Small intestine (tissue), 7 donors: Measurements from ENCODE around the gene HOGA1. TPM values are rescaled to one million over a fixed set of nuclear protein-coding genes. Genes with fewer than 3 reads are reported as not detected.
A peak's percentile ranks its signal among the peaks of the same experiment; 100 is the strongest.

Experiments
- DNase-seq, 2 donors: peaks; one replicate each; pipeline versions ENCODE4 v3.0.0 to v3.0.0-alpha.2; 2013
- FAIRE-seq: peaks from 2 replicates; lab custom pipeline; 2012; peaks lifted over from hg19 to GRCh38; lab: Jason Lieb, UNC
- H3K27ac ChIP-seq, 3 donors: one replicate each; pipeline ENCODE4 v1.5.1; 2013; ENCODE audit warnings: low read length in 2 of 3, mild to moderate bottlenecking in 2 of 3, control low read depth in 1 of 3, inconsistent platforms in 1 of 3, low read depth in 1 of 3, moderate library complexity in 1 of 3
- H3K27me3 ChIP-seq, 3 donors: one replicate each; pipeline ENCODE4 v1.6.1; 2013; ENCODE audit warnings: low read length in 3 of 3, inconsistent platforms in 1 of 3; ENCODE audit not compliant: control insufficient read depth in 3 of 3, insufficient read depth in 3 of 3
- H3K36me3 ChIP-seq, 3 donors: one replicate each; pipeline ENCODE4 v1.6.1; 2013; ENCODE audit warnings: low read length in 3 of 3, inconsistent platforms in 1 of 3, low read depth in 1 of 3, mild to moderate bottlenecking in 1 of 3, moderate library complexity in 1 of 3; ENCODE audit not compliant: control insufficient read depth in 3 of 3, insufficient read depth in 2 of 3
- H3K4me1 ChIP-seq, 3 donors: one replicate each; pipeline ENCODE4 v1.6.1; 2013; ENCODE audit warnings: low read length in 2 of 3, inconsistent platforms in 1 of 3, low read depth in 1 of 3, mild to moderate bottlenecking in 1 of 3, moderate library complexity in 1 of 3; ENCODE audit not compliant: control insufficient read depth in 3 of 3, insufficient read depth in 2 of 3
- H3K4me3 ChIP-seq, 3 donors: one replicate each; pipeline ENCODE4 v1.5.1; 2013; ENCODE audit warnings: low read length in 3 of 3, control low read depth in 1 of 3, inconsistent platforms in 1 of 3, low read depth in 1 of 3, mild to moderate bottlenecking in 1 of 3, moderate library complexity in 1 of 3
- H3K9me3 ChIP-seq, 2 donors: one replicate each; pipeline ENCODE4 v1.6.1; 2013; ENCODE audit warnings: low read depth in 1 of 2, low read length in 1 of 2; ENCODE audit not compliant: control insufficient read depth in 2 of 2, insufficient read depth in 1 of 2
- WGBS, 3 donors: extraction: QIAGEN DNeasy Blood & Tissue Kit; methylation state at CpG; one replicate each; pipeline ENCODE4 v1.1.7; 2013; 5-methylcytosine and 5-hydroxymethylcytosine counted together
- polyA plus RNA-seq, 4 donors: library from polyadenylated mRNA; stranded (reverse) in 3 of 4; unstranded in 1 of 4; fragments of 200-250 nt in 3 of 4; fragments of 120-200 nt in 1 of 4; gene quantifications; one replicate each; pipeline versions ENCODE4 v1.2.1 to v1.2.3, GENCODE V29; 2013
- donor health status: healthy with polysubstance abuse.
- donor health status: control.
- donor health status: control.
- donor health status: Bipolar disorder and iron deficiency.
- donor health status: healthy.

Gene HOGA1
- polyA plus RNA-seq, 4 donors = 0.45 to 12.1 (median 0.66) TPM

DNA sequence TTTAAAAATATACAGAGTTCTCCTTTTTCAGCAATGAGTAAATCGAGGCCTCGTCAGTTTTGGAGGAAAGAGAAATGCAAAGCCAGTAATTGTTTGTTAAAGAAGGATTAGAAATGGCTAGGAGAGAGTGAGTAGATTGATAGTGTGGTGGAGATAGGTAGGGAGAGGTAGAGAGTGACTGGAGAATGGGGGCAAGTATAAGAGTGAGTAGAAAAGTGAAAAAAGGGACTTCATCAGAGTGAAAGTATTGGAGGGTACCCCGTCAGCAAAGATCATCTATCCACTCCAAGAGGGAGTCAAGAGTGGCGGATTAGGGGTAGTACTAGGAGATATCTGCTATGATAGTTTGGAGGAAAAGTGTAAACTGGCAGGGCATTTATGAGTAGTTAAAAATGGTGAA lies 20.9 kb upstream of the HOGA1 start:
- Histone ChIP-seq H3K27ac (no peak overlapping the region), H3K36me3 (peaks cover 0 to 4% (median 0%) of the 10 kb centered on the region in 3 donors), H3K4me1 (no peaks in the 10 kb centered on the region), H3K27me3 (no peaks in the 10 kb centered on the region), H3K9me3 (peaks cover 0 to 8% of the 10 kb centered on the region in 2 donors), H3K4me3 (no peak overlapping the region)
- FAIRE-seq (no peak), DNase-seq (no peak)
- 94 to 97% (median 95%) methylated on average over 4 of the region's 4 CpGs for WGBS, 3 donors

DNA sequence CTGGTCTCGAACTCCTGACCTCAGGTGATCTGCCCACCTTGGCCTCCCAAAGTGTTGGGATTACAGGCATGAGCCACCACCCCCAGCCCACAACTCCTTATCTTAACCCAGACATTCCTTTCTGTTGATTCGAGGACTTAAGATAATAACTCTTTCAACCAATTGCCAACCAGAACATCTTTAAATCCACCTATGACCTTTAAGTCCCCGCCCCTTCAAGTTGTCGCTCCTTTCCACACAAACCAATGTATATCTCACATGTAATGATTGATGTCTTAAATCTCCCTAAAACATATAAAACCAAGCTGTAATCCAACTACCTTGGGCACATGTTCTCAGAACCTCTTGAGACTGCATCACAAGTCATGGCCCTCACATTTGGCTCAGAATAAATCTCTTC lies 19.4 kb upstream of the HOGA1 start:
- peaks cover 0 to 8% of the 10 kb centered on the region in 2 donors for H3K9me3 ChIP-seq
- no peak for FAIRE-seq
- no peak for DNase-seq
- no peaks in the 10 kb centered on the region for H3K27me3 ChIP-seq
- peaks cover 0 to 9% (median 0%) of the 10 kb centered on the region in 3 donors for H3K36me3 ChIP-seq
- H3K4me1 ChIP-seq = no peaks in the 10 kb centered on the region
- H3K4me3 ChIP-seq = no peak overlapping the region
- WGBS, 3 donors = 71 to 86% (median 76%) methylated on average over 4 of the region's 4 CpGs
- no peak overlapping the region for H3K27ac ChIP-seq

DNA sequence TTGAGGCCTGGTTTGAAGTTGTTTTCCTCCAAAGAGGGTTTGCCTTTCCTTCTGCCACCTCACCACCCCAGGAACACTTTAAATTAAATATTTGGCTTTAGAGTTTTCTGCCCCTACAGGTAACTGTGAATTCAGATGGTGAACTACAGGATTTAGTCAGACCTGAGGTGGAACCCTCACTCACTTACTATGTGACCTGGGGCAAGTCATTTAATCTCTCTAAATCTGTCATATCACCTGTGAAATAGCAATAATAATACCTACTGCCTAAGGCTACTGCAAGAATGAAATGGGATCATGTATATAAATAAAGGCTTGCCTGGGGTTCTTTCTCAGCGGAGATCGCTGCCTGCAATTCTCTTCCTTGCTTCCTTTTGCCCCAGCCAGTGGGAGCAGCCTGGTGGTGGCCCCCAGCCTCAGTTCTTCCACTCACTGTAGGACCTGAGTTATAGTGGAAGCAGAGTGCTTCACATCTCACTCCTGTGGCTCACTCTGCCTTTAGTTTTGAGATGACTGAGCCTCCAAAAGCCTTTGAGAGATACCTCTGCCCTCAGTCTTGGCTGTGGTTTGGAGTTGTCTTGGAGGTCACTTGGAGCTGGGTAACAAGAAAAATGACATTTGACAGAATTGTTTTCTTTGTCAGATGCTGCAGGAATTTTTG lies 17.7 kb upstream of the HOGA1 start:
- peaks cover 0 to 8% of the 10 kb centered on the region in 2 donors for H3K9me3 ChIP-seq
- DNase-seq = no peak
- H3K4me3 ChIP-seq = no peak overlapping the region
- peaks cover 0 to 20% (median 0%) of the 10 kb centered on the region in 3 donors for H3K36me3 ChIP-seq
- FAIRE-seq = no peak
- 79 to 97% (median 85%) methylated on average over 2 of the region's 2 CpGs for WGBS, 3 donors
- H3K27me3 ChIP-seq = no peaks in the 10 kb centered on the region
- H3K27ac ChIP-seq = no peak overlapping the region
- H3K4me1 ChIP-seq = peaks cover 0 to 4% (median 0%) of the 10 kb centered on the region in 3 donors

DNA sequence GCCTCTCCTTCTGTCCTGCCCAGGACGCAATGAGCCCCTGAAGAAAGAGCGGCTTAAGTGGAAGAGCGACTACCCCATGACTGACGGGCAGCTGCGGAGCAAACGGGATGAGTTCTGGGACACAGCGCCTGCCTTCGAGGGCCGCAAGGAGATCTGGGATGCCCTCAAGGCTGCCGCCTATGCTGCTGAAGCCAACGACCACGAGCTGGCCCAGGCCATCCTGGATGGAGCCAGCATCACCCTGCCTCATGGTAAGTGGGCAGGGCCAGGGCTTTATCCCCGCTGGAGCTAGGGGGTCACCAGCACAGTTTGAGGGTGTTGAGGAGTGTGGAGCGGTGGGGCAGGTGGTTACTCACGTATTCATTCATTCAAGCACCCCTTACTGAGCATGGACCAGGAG lies 16.3 kb upstream of the HOGA1 start:
- Histone ChIP-seq H3K4me1 (peaks cover 0 to 11% (median 0%) of the 10 kb centered on the region in 3 donors), H3K27me3 (no peaks in the 10 kb centered on the region), H3K9me3 (no peaks in the 10 kb centered on the region), H3K4me3 (no peak overlapping the region), H3K36me3 (peaks cover 0 to 20% (median 0%) of the 10 kb centered on the region in 3 donors), H3K27ac (no peak overlapping the region)
- FAIRE-seq (no peak), DNase-seq (no peak)
- 92 to 94% (median 93%) methylated on average over 15 of the region's 15 CpGs for WGBS, 3 donors

DNA sequence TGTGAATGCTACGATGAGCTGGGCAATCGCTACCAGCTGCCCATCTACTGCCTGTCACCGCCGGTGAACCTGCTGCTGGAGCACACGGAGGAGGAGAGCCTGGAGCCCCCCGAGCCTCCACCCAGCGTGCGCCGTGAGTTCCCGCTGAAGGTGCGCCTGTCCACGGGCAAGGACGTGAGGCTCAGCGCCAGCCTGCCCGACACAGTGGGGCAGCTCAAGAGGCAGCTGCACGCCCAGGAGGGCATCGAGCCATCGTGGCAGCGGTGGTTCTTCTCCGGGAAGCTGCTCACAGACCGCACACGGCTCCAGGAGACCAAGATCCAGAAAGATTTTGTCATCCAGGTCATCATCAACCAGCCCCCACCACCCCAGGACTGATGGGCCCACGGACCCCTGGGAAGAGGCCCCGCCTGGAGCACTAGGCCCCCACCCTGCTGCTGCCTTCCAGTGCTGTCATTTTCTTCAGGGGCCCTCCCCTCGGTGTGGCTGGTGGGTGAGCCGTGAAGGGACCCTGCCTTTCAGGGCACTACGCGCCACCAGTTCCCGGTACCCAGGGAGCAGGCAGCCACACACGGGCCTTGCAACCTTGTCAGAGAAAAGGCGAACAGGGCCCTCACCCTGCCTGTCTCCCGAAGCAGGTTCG lies 13.9 kb upstream of the HOGA1 start:
- FAIRE-seq (no peak), DNase-seq (no peak)
- H3K9me3 ChIP-seq = no peaks in the 10 kb centered on the region
- peaks cover 0 to 11% (median 0%) of the 10 kb centered on the region in 3 donors for H3K4me1 ChIP-seq
- H3K27me3 ChIP-seq = no peaks in the 10 kb centered on the region
- H3K36me3 ChIP-seq = peaks cover 0 to 20% (median 0%) of the 10 kb centered on the region in 3 donors
- no peak overlapping the region for H3K27ac ChIP-seq
- no peak overlapping the region for H3K4me3 ChIP-seq
- 92 to 94% (median 94%) methylated on average over 33 of the region's 33 CpGs for WGBS, 3 donors

DNA sequence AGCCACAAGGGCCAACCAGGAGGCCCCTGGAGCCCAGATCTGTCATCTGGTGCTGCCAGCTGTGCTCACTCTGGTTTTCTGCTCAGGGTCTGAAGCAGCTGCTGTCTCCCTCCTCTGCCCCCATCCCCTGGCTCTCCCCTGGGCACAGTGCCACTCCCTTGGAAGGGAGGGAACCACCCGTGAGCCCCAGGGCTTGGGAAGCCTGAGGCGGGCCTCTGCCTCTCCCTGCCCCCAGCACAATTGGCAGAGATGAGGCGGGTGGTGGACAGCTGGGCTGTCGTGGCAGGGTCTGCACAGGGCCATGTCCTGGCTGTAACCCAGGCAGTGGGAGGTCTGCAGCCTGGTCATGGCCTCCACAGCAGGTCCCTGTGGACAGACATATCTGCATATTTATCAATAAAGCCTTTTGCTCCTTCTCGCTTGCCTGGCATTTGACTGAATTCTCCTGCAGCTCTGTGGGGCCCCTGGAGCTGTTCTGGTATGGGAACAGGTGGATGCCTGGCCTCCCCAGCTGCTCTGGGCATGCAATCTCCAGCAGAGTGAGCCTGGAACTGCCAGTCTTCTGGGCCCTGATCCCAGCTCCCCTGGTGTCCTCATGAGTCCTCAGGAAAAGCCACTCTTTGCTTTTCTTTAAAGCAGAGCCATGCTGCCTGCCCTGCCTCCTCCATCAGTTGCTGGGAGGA lies 13.3 kb upstream of the HOGA1 start:
- H3K27me3 ChIP-seq = no peaks in the 10 kb centered on the region
- no peak overlapping the region for H3K4me3 ChIP-seq
- no peaks in the 10 kb centered on the region for H3K9me3 ChIP-seq
- H3K4me1 ChIP-seq = peaks cover 0 to 11% (median 0%) of the 10 kb centered on the region in 3 donors
- no peak for FAIRE-seq
- H3K36me3 ChIP-seq = peaks cover 0 to 20% (median 0%) of the 10 kb centered on the region in 3 donors
- DNase-seq = no peak
- H3K27ac ChIP-seq = no peak overlapping the region
- WGBS, 3 donors = 84 to 88% (median 84%) methylated on average over 5 of the region's 5 CpGs

DNA sequence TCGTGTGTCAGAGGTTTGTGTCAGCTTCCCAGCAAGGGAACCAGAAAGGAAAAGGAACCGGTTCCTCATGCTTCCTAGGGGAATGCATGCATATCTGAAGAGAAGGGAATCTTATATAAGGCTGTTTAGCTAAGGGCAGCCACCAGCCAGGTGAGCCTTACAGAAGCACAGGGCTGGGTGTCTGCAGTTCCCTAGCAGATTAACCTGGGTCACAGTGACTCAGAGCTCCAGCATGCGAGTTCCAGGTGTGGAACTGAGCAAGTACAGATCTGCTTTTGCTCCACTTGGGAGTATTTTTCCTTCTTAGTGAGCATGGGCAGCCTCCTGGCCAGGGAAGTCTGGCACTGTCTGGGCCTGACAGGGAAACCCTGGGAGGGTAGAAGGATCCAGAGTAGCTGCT lies 12.6 kb upstream of the HOGA1 start:
- Histone ChIP-seq H3K4me1 (peaks cover 0 to 11% (median 0%) of the 10 kb centered on the region in 3 donors), H3K9me3 (no peaks in the 10 kb centered on the region), H3K36me3 (peaks cover 0 to 20% (median 0%) of the 10 kb centered on the region in 3 donors), H3K27me3 (no peaks in the 10 kb centered on the region), H3K27ac (no peak overlapping the region), H3K4me3 (no peak overlapping the region)
- WGBS, 3 donors = 57 to 81% (median 57%) methylated on average over 3 of the region's 3 CpGs
- DNase-seq (peak; percentile 33 to 50), FAIRE-seq (no peak)

DNA sequence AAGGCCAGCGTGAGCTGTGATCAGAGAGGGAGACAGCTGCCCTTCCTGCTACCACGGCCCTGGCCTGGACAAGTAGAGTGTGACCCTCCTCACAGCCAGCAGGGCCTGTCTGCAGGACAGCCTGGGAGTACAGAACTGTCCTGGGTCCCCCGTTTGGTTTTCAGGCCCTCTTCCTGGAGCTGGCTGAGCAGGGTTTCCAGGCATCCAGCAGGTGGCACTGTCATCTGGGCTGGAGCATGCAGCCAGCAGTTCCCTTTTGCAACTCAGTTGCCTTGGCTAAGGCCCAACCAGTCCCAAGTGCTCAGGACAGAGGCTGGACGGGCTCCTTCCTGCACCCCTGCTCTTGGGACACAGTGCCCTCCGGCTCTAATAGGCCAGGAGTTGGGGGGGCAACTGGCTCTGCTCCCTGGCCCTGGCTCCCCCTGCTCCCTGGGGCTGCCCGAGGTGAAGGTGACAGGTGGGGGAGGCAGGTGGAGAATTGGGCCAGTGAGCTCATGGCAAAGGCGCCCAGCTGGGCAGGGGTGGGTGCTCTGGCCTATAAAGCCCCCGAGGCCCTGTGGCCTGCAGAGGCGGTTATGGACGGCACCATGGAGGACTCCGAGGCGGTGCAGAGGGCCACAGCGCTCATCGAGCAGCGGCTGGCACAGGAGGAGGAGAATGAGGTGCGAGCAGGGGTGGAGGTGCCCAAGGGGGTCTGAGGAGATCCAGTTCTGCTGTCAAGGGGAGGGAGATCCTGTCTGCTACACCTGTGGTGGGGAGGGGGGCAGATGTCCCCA lies 11.8 kb upstream of the HOGA1 start, which contains the start of gene ANKRD2:
TSS of gene ANKRD2 (plus strand) at position 566 of the 776 bp plus-strand sequence. CDS start at position 576, 10 bp downstream.
- no peak for FAIRE-seq
- 63 to 70% (median 65%) methylated on average over 16 of the region's 16 CpGs for WGBS, 3 donors

More for the DNA sequence above, 11.8 kb upstream of the HOGA1 start, which contains the start of gene ANKRD2:
- Histone ChIP-seq H3K36me3 (peaks cover 0 to 20% (median 0%) of the 10 kb centered on the region in 3 donors), H3K4me1 (peaks cover 0 to 11% (median 0%) of the 10 kb centered on the region in 3 donors), H3K27me3 (peaks cover 0 to 1% (median 0%) of the 10 kb centered on the region in 3 donors), H3K9me3 (no peaks in the 10 kb centered on the region), H3K4me3 (no peak within 1 kb of the TSS), H3K27ac (no peak within 1 kb of the TSS)
- DNase-seq = peak; percentile 79 to 83
